ENCODE results near the gene NR3C2.

The NR3C2 gene

GRCh38 chr4:148364525-148364924 lies 77.7 kb downstream of the NR3C2 start:
- Histone ChIP-seq H3K4me1 (ENCODE audit: control insufficient read depth in 1 of 2, insufficient read depth in 2 of 2, low read length in 2 of 2) (no peaks in the 10 kb centered on the region), H3K79me2 (ENCODE audit: control insufficient read depth, insufficient read depth, low read length, poor library complexity) (no peaks in the 10 kb centered on the region), H2AFZ (ENCODE audit: insufficient read depth, low read length, poor library complexity) (no peak overlapping the region), H2BK120ac (ENCODE audit: insufficient read depth, low read length, poor library complexity) (no peak overlapping the region), H3K14ac (ENCODE audit: low read length) (no peak overlapping the region), H2AK5ac (ENCODE audit: low read length) (no peak overlapping the region), H3K27ac (ENCODE audit: low read depth, low read length) (no peak overlapping the region), H4K91ac (ENCODE audit: low read depth, low read length) (no peak overlapping the region), H3K9me3 (ENCODE audit: insufficient read depth, low read depth, low read length) (no peaks in the 10 kb centered on the region), H3K4ac (ENCODE audit: low read depth, low read length) (no peak overlapping the region), H3K9ac (ENCODE audit: low read length) (no peak overlapping the region), H4K12ac (ENCODE audit: low read depth, low read length) (no peak overlapping the region), H2BK12ac (ENCODE audit: low read length) (no peak overlapping the region), H2BK5ac (ENCODE audit: low read depth, low read length, poor library complexity) (no peak overlapping the region), H3K4me2 (ENCODE audit: low read length) (no peak overlapping the region), H3K27me3 (ENCODE audit: insufficient read depth, low read length) (no peaks in the 10 kb centered on the region), H3K36me3 (ENCODE audit: control insufficient read depth in 1 of 2, insufficient read depth in 2 of 2, low read length in 2 of 2) (no peaks in the 10 kb centered on the region), H3K4me3 (ENCODE audit: low read depth, low read length) (no peak overlapping the region), H3K18ac (ENCODE audit: low read length) (no peak overlapping the region), H4K8ac (ENCODE audit: low read depth, low read length) (no peak overlapping the region), H3K23ac (ENCODE audit: low read length) (no peak overlapping the region), H3K79me1 (ENCODE audit: low read length) (no peaks in the 10 kb centered on the region)
- no CpG with 5 or more reads among the region's 1 CpG for WGBS (ENCODE audit: extremely low coverage, insufficient coverage, insufficient read length)
- DNase-seq: no peak

GRCh38 chr4:148359769-148360168 lies 82.4 kb downstream of the NR3C2 start:
- H2AK5ac ChIP-seq (ENCODE audit: low read length): no peak overlapping the region
- no peaks in the 10 kb centered on the region for H3K36me3 ChIP-seq (ENCODE audit: control insufficient read depth in 1 of 2, insufficient read depth in 2 of 2, low read length in 2 of 2)
- H2AFZ ChIP-seq (ENCODE audit: insufficient read depth, low read length, poor library complexity): no peak overlapping the region
- WGBS (ENCODE audit: extremely low coverage, insufficient coverage, insufficient read length): no CpG with 5 or more reads among the region's 1 CpG
- no peak overlapping the region for H3K4me3 ChIP-seq (ENCODE audit: low read depth, low read length)
- H4K12ac ChIP-seq (ENCODE audit: low read depth, low read length): no peak overlapping the region
- no peak overlapping the region for H3K4ac ChIP-seq (ENCODE audit: low read depth, low read length)
- H3K4me1 ChIP-seq (ENCODE audit: control insufficient read depth in 1 of 2, insufficient read depth in 2 of 2, low read length in 2 of 2): no peaks in the 10 kb centered on the region
- no peak for DNase-seq
- no peak overlapping the region for H3K14ac ChIP-seq (ENCODE audit: low read length)
- H2BK12ac ChIP-seq (ENCODE audit: low read length): no peak overlapping the region
- no peaks in the 10 kb centered on the region for H3K9me3 ChIP-seq (ENCODE audit: insufficient read depth, low read depth, low read length)
- no peak overlapping the region for H3K27ac ChIP-seq (ENCODE audit: low read depth, low read length)
- H3K9ac ChIP-seq (ENCODE audit: low read length): no peak overlapping the region
- H3K79me2 ChIP-seq (ENCODE audit: control insufficient read depth, insufficient read depth, low read length, poor library complexity): no peaks in the 10 kb centered on the region
- no peak overlapping the region for H4K8ac ChIP-seq (ENCODE audit: low read depth, low read length)
- H3K4me2 ChIP-seq (ENCODE audit: low read length): no peak overlapping the region
- H2BK120ac ChIP-seq (ENCODE audit: insufficient read depth, low read length, poor library complexity): no peak overlapping the region
- no peaks in the 10 kb centered on the region for H3K27me3 ChIP-seq (ENCODE audit: insufficient read depth, low read length)
- no peak overlapping the region for H3K18ac ChIP-seq (ENCODE audit: low read length)
- H3K23ac ChIP-seq (ENCODE audit: low read length): no peak overlapping the region
- no peak overlapping the region for H4K91ac ChIP-seq (ENCODE audit: low read depth, low read length)
- H2BK5ac ChIP-seq (ENCODE audit: low read depth, low read length, poor library complexity): no peak overlapping the region
- H3K79me1 ChIP-seq (ENCODE audit: low read length): no peaks in the 10 kb centered on the region

- no CpG with 5 or more reads among the region's 4 CpGs for WGBS (ENCODE audit: extremely low coverage, insufficient coverage, insufficient read length)
- Histone ChIP-seq H3K18ac (ENCODE audit: low read length) (no peak overlapping the region), H3K79me2 (ENCODE audit: control insufficient read depth, insufficient read depth, low read length, poor library complexity) (no peaks in the 10 kb centered on the region), H3K14ac (ENCODE audit: low read length) (no peak overlapping the region), H4K91ac (ENCODE audit: low read depth, low read length) (no peak overlapping the region), H3K36me3 (ENCODE audit: control insufficient read depth in 1 of 2, insufficient read depth in 2 of 2, low read length in 2 of 2) (no peaks in the 10 kb centered on the region), H2BK120ac (ENCODE audit: insufficient read depth, low read length, poor library complexity) (no peak overlapping the region), H2BK5ac (ENCODE audit: low read depth, low read length, poor library complexity) (no peak overlapping the region), H3K27me3 (ENCODE audit: insufficient read depth, low read length) (no peaks in the 10 kb centered on the region), H3K4ac (ENCODE audit: low read depth, low read length) (no peak overlapping the region), H3K23ac (ENCODE audit: low read length) (no peak overlapping the region), H2BK12ac (ENCODE audit: low read length) (no peak overlapping the region), H3K9me3 (ENCODE audit: insufficient read depth, low read depth, low read length) (no peaks in the 10 kb centered on the region), H3K4me2 (ENCODE audit: low read length) (no peak overlapping the region), H3K4me1 (ENCODE audit: control insufficient read depth in 1 of 2, insufficient read depth in 2 of 2, low read length in 2 of 2) (no peaks in the 10 kb centered on the region), H3K4me3 (ENCODE audit: low read depth, low read length) (no peak overlapping the region), H3K79me1 (ENCODE audit: low read length) (no peaks in the 10 kb centered on the region), H3K27ac (ENCODE audit: low read depth, low read length) (no peak overlapping the region), H4K12ac (ENCODE audit: low read depth, low read length) (no peak overlapping the region), H2AFZ (ENCODE audit: insufficient read depth, low read length, poor library complexity) (no peak overlapping the region), H3K9ac (ENCODE audit: low read length) (no peak overlapping the region), H2AK5ac (ENCODE audit: low read length) (no peak overlapping the region), H4K8ac (ENCODE audit: low read depth, low read length) (no peak overlapping the region)
- DNase-seq: no peak
Observed at GRCh38 chr4:148355442-148356123, 86.6 kb downstream of the NR3C2 start.

GRCh38 chr4:148354186-148354585 lies 88.0 kb downstream of the NR3C2 start:
- no peak overlapping the region for H3K23ac ChIP-seq (ENCODE audit: low read length)
- H3K9ac ChIP-seq (ENCODE audit: low read length): no peak overlapping the region
- H3K4me2 ChIP-seq (ENCODE audit: low read length): no peak overlapping the region
- no peak overlapping the region for H2AFZ ChIP-seq (ENCODE audit: insufficient read depth, low read length, poor library complexity)
- no peaks in the 10 kb centered on the region for H3K36me3 ChIP-seq (ENCODE audit: control insufficient read depth in 1 of 2, insufficient read depth in 2 of 2, low read length in 2 of 2)
- H3K27me3 ChIP-seq (ENCODE audit: insufficient read depth, low read length): no peaks in the 10 kb centered on the region
- no peak for DNase-seq
- no peak overlapping the region for H4K8ac ChIP-seq (ENCODE audit: low read depth, low read length)
- H3K9me3 ChIP-seq (ENCODE audit: insufficient read depth, low read depth, low read length): no peaks in the 10 kb centered on the region
- no peak overlapping the region for H2AK5ac ChIP-seq (ENCODE audit: low read length)
- no peak overlapping the region for H3K27ac ChIP-seq (ENCODE audit: low read depth, low read length)
- H3K79me1 ChIP-seq (ENCODE audit: low read length): no peaks in the 10 kb centered on the region
- no peak overlapping the region for H3K14ac ChIP-seq (ENCODE audit: low read length)
- H3K79me2 ChIP-seq (ENCODE audit: control insufficient read depth, insufficient read depth, low read length, poor library complexity): no peaks in the 10 kb centered on the region
- H3K4ac ChIP-seq (ENCODE audit: low read depth, low read length): no peak overlapping the region
- WGBS (ENCODE audit: extremely low coverage, insufficient coverage, insufficient read length): no CpG with 5 or more reads among the region's 4 CpGs
- H2BK5ac ChIP-seq (ENCODE audit: low read depth, low read length, poor library complexity): no peak overlapping the region
- no peak overlapping the region for H4K91ac ChIP-seq (ENCODE audit: low read depth, low read length)
- H4K12ac ChIP-seq (ENCODE audit: low read depth, low read length): no peak overlapping the region
- no peak overlapping the region for H3K18ac ChIP-seq (ENCODE audit: low read length)
- H3K4me1 ChIP-seq (ENCODE audit: control insufficient read depth in 1 of 2, insufficient read depth in 2 of 2, low read length in 2 of 2): no peaks in the 10 kb centered on the region
- no peak overlapping the region for H3K4me3 ChIP-seq (ENCODE audit: low read depth, low read length)
- no peak overlapping the region for H2BK120ac ChIP-seq (ENCODE audit: insufficient read depth, low read length, poor library complexity)
- H2BK12ac ChIP-seq (ENCODE audit: low read length): no peak overlapping the region
